ENCODE data around the gene FAM168A. TPM values are rescaled to one million over a fixed set of nuclear protein-coding genes. Genes with fewer than 3 reads are reported as not detected.

Gene FAM168A
- total RNA-seq, 1 donor from 2014 or later: 21.4 TPM

GRCh38 chr11:73597336-73597955 is 466 bp downstream of the FAM168A start:
- Histone ChIP-seq H3K27me3 (no peaks in the 10 kb centered on the region), H3K4me3 (peak overlapping the region; percentile 82 to 97), H3K4me1 (peaks cover 37% of the 10 kb centered on the region), H3K36me3 (no peaks in the 10 kb centered on the region), H3K27ac (peak overlapping the region; percentile 86), H3K9me3 (no peaks in the 10 kb centered on the region)
- intact Hi-C loops (cut with DNase I): loop anchor here (10.0 kb wide), 1 partner anchor 1133 kb away; no protein-coding TSS in a partner anchor
- no peak for DNase-seq (ENCODE audit: extremely low spot score in 2 of 2)
- TF ChIP-seq, protein P1, sequence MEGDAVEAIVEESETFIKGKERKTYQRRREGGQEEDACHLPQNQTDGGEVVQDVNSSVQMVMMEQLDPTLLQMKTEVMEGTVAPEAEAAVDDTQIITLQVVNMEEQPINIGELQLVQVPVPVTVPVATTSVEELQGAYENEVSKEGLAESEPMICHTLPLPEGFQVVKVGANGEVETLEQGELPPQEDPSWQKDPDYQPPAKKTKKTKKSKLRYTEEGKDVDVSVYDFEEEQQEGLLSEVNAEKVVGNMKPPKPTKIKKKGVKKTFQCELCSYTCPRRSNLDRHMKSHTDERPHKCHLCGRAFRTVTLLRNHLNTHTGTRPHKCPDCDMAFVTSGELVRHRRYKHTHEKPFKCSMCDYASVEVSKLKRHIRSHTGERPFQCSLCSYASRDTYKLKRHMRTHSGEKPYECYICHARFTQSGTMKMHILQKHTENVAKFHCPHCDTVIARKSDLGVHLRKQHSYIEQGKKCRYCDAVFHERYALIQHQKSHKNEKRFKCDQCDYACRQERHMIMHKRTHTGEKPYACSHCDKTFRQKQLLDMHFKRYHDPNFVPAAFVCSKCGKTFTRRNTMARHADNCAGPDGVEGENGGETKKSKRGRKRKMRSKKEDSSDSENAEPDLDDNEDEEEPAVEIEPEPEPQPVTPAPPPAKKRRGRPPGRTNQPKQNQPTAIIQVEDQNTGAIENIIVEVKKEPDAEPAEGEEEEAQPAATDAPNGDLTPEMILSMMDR (IDR thresholded peaks at IDR 0.05): no peak
- TF ChIP-seq POLR2AphosphoS5 (IDR thresholded peaks at IDR 0.05; ENCODE audit: insufficient read depth in 1 of 2, low read depth in 1 of 2) (no peak), POLR2A (IDR thresholded peaks at IDR 0.05) (no peak)

DNA sequence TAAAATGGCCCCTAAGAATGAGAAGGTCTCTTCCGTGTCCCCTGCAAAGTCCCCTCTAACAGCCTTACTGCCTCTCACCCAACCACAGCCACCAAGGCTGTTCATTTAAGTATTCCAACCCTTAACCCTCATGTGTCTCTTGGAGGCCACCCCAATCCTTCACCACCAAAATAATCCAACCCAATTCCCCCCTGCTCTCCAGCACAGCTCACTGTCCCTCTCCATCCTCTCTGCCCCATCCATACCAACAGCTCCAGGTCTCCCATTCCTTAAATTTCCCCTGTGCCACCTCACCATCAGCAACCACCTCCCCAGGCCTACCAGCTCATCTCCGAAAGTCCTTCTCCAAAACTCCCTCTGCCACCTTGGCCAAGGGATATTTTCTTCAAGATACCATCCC is 1.4 kb downstream of the FAM168A start:
- no peaks in the 10 kb centered on the region for H3K27me3 ChIP-seq
- no peak overlapping the region for H3K27ac ChIP-seq
- DNase-seq (ENCODE audit: extremely low spot score in 2 of 2): no peak
- H3K9me3 ChIP-seq: no peaks in the 10 kb centered on the region
- H3K4me3 ChIP-seq: peak overlapping the region; percentile 82 to 97
- intact Hi-C loops (cut with DNase I): loop anchor here (10.0 kb wide), 1 partner anchor 1132 kb away; no protein-coding TSS in a partner anchor
- peaks cover 37% of the 10 kb centered on the region for H3K4me1 ChIP-seq
- TF ChIP-seq POLR2AphosphoS5 (IDR thresholded peaks at IDR 0.05; ENCODE audit: insufficient read depth in 1 of 2, low read depth in 1 of 2): no peak
- TF ChIP-seq POLR2A (IDR thresholded peaks at IDR 0.05): no peak
- TF ChIP-seq, protein P1 (IDR thresholded peaks at IDR 0.05): no peak
- no peaks in the 10 kb centered on the region for H3K36me3 ChIP-seq

DNA sequence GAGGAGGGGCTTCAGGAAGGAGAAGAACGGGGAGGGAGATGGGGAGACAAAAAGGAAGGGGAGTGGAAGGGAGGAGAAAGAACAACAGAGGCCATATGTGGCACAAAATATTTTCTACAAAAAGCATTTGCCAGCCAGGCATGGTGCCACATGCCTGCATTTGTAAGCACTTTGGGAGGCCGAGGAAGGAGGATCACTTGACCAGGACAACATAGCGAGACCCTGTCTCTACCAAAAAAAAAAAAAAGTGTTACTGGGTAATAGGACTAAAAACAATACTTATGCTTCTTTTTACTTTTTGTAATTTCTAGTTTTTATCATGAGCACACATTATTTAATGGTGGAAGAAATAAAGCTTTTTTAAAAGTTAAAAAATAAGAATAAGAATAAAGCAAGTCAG is 5.3 kb downstream of the FAM168A start:
- no peaks in the 10 kb centered on the region for H3K9me3 ChIP-seq
- intact Hi-C loops (cut with DNase I): loop anchor here (10.0 kb wide), 1 partner anchor 1128 kb away; no protein-coding TSS in a partner anchor
- no peak for TF ChIP-seq POLR2AphosphoS5 (IDR thresholded peaks at IDR 0.05; ENCODE audit: insufficient read depth in 1 of 2, low read depth in 1 of 2)
- TF ChIP-seq, protein P1 (IDR thresholded peaks at IDR 0.05): no peak
- TF ChIP-seq POLR2A (IDR thresholded peaks at IDR 0.05): no peak
- no peak overlapping the region for H3K4me3 ChIP-seq
- peaks cover 37% of the 10 kb centered on the region for H3K4me1 ChIP-seq
- H3K27ac ChIP-seq: no peak overlapping the region
- no peak for DNase-seq (ENCODE audit: extremely low spot score in 2 of 2)
- H3K36me3 ChIP-seq: no peaks in the 10 kb centered on the region
- no peaks in the 10 kb centered on the region for H3K27me3 ChIP-seq

DNA sequence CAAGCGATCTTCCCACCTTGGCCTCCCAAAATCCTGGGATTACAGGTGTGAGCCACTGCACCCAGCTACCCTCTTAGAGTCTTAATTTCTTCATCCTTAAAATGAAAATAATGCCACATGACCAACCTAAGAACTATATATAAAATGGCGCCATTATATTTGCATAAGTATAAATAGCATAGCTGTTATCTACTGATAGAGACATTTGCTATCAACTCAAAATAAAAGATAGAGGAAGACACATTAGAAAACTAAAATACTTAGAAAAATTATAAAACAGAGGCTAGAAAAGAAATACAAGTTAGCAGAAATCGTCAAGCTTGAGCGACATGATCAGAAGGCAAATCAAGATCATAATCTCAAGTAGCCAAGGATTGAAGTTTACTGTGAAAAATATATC is 6.2 kb downstream of the FAM168A start:
- H3K4me3 ChIP-seq: no peak overlapping the region
- no peaks in the 10 kb centered on the region for H3K36me3 ChIP-seq
- no peak for DNase-seq (ENCODE audit: extremely low spot score in 2 of 2)
- no peaks in the 10 kb centered on the region for H3K27me3 ChIP-seq
- TF ChIP-seq, protein P1 (IDR thresholded peaks at IDR 0.05): no peak
- TF ChIP-seq POLR2A (IDR thresholded peaks at IDR 0.05) (no peak), POLR2AphosphoS5 (IDR thresholded peaks at IDR 0.05; ENCODE audit: insufficient read depth in 1 of 2, low read depth in 1 of 2) (no peak)
- intact Hi-C loops (cut with DNase I): loop anchor here (10.0 kb wide), 1 partner anchor 1127 kb away; no protein-coding TSS in a partner anchor
- H3K9me3 ChIP-seq: no peaks in the 10 kb centered on the region
- no peak overlapping the region for H3K27ac ChIP-seq
- peaks cover 28% of the 10 kb centered on the region for H3K4me1 ChIP-seq

- H3K27me3 ChIP-seq: no peaks in the 10 kb centered on the region
- H3K9me3 ChIP-seq: no peaks in the 10 kb centered on the region
- peaks cover 20% of the 10 kb centered on the region for H3K4me1 ChIP-seq
- intact Hi-C loops (cut with DNase I): loop anchor here (10.0 kb wide), 1 partner anchor 1126 kb away; no protein-coding TSS in a partner anchor
- no peak for DNase-seq (ENCODE audit: extremely low spot score in 2 of 2)
- H3K36me3 ChIP-seq: no peaks in the 10 kb centered on the region
- H3K4me3 ChIP-seq: no peak overlapping the region
- TF ChIP-seq POLR2AphosphoS5 (IDR thresholded peaks at IDR 0.05; ENCODE audit: insufficient read depth in 1 of 2, low read depth in 1 of 2) (no peak), POLR2A (IDR thresholded peaks at IDR 0.05) (no peak)
- TF ChIP-seq, protein P1 (IDR thresholded peaks at IDR 0.05): no peak
- no peak overlapping the region for H3K27ac ChIP-seq
Observed at GRCh38 chr11:73590991-73591390, 6.9 kb downstream of the FAM168A start.
